Measurements from ENCODE around the gene SRSF6. TPM values are rescaled to one million over a fixed set of nuclear protein-coding genes. Genes with fewer than 3 reads are reported as not detected.

SRSF6 gene
- total RNA-seq, 1 donor from 2014 or later = 86.1 TPM

DNA sequence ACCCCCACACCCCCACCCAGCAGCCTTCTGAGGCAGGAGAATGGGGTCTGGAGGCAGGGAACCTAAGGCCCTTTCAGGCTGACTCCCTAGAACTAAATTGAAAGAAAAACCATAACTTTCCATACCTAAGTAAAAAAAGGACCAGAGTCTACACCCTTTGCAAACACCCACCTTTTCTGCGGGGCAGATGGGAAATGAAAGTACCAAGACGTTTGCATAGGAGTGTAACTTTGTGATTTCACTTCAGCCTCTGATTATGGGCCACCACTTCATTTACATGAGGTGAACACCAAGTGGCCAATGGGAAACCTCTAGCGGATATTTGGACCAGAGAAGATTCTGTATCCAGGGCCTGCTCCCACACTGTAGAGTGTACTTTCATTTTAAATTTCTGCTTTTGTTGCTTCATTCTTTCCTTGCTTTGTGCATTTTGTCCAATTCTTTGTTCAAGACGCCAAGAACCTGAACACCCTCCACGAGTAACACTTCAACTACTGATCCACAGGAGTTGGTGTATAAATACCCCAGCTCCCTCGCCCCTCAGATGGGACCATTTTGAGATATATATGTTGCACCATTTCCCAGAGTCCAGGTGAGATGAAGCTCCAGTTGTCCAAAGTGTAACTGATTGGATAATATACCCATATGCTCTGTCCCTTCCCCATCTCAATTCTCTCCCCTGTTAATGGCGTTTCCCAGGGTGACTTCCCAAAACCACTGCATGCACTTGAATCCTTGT is 18.9 kb upstream of the SRSF6 start:
- Histone ChIP-seq H3K79me2 (ENCODE audit: low read depth) (no peaks in the 10 kb centered on the region), H3K27ac (no peak overlapping the region), H4K20me1 (ENCODE audit: low read depth) (no peaks in the 10 kb centered on the region), H2AFZ (replicated peaks) (no peak overlapping the region), H3K9ac (no peak overlapping the region), H3F3A (ENCODE audit: low read depth) (no peaks in the 10 kb centered on the region), H3K4me1 (no peaks in the 10 kb centered on the region), H3K4me3 (no peak overlapping the region), H3K36me3 (no peaks in the 10 kb centered on the region), H3K4me2 (no peak overlapping the region), H3K9me3 (ENCODE audit: low read depth) (no peaks in the 10 kb centered on the region), H3K27me3 (no peaks in the 10 kb centered on the region)
- Mint-ChIP-seq H3K4me3 (no peak overlapping the region), H3K27ac (no peak overlapping the region), H3K27me3 (ENCODE audit: insufficient read depth, low read depth) (peaks cover 5% of the 10 kb centered on the region), H3K4me1 (no peaks in the 10 kb centered on the region), H3K36me3 (no peaks in the 10 kb centered on the region), H3K9me3 (no peaks in the 10 kb centered on the region)
- TF ChIP-seq, protein P1, sequence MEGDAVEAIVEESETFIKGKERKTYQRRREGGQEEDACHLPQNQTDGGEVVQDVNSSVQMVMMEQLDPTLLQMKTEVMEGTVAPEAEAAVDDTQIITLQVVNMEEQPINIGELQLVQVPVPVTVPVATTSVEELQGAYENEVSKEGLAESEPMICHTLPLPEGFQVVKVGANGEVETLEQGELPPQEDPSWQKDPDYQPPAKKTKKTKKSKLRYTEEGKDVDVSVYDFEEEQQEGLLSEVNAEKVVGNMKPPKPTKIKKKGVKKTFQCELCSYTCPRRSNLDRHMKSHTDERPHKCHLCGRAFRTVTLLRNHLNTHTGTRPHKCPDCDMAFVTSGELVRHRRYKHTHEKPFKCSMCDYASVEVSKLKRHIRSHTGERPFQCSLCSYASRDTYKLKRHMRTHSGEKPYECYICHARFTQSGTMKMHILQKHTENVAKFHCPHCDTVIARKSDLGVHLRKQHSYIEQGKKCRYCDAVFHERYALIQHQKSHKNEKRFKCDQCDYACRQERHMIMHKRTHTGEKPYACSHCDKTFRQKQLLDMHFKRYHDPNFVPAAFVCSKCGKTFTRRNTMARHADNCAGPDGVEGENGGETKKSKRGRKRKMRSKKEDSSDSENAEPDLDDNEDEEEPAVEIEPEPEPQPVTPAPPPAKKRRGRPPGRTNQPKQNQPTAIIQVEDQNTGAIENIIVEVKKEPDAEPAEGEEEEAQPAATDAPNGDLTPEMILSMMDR (IDR thresholded peaks at IDR 0.05) = no peak
- TF ChIP-seq EZH2phosphoT487 (IDR thresholded peaks at IDR 0.05) (no peak), EZH2 (IDR thresholded peaks at IDR 0.05) (no peak)
- DNase-seq (ENCODE audit: low spot score) = no peak

DNA sequence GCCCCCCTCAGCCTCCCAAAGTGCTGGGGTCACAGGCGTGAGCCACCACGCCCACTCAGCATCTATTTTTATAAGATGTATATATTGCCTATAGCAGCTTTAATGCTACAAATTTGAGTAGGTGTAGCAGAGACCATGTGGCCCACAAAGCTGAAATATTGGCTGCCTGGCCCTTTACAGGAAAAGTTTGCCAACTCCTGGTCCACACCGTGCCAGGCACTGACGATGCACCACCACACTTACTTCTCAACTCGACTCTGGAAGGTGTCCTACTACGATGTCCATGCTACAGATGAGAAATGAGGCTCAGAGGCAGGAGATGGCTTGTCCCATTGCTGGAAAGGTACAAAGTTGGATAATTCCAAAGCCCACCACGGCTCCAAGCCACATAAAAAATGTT is 17.2 kb upstream of the SRSF6 start:
- DNase-seq (ENCODE audit: low spot score) = no peak
- Mint-ChIP-seq H3K4me1 (no peaks in the 10 kb centered on the region), H3K4me3 (no peak overlapping the region), H3K9me3 (no peaks in the 10 kb centered on the region), H3K27me3 (ENCODE audit: insufficient read depth, low read depth) (peaks cover 3% of the 10 kb centered on the region), H3K36me3 (no peaks in the 10 kb centered on the region), H3K27ac (no peak overlapping the region)
- TF ChIP-seq, protein P1 (IDR thresholded peaks at IDR 0.05) = no peak
- TF ChIP-seq EZH2 (IDR thresholded peaks at IDR 0.05) = no peak
- no peak for TF ChIP-seq EZH2phosphoT487 (IDR thresholded peaks at IDR 0.05)
- Histone ChIP-seq H3K4me3 (no peak overlapping the region), H4K20me1 (ENCODE audit: low read depth) (no peaks in the 10 kb centered on the region), H3F3A (ENCODE audit: low read depth) (no peaks in the 10 kb centered on the region), H3K79me2 (ENCODE audit: low read depth) (no peaks in the 10 kb centered on the region), H3K9me3 (ENCODE audit: low read depth) (no peaks in the 10 kb centered on the region), H2AFZ (replicated peaks) (no peak overlapping the region), H3K4me1 (no peaks in the 10 kb centered on the region), H3K27me3 (no peaks in the 10 kb centered on the region), H3K36me3 (no peaks in the 10 kb centered on the region), H3K9ac (no peak overlapping the region), H3K4me2 (no peak overlapping the region), H3K27ac (no peak overlapping the region)

DNA sequence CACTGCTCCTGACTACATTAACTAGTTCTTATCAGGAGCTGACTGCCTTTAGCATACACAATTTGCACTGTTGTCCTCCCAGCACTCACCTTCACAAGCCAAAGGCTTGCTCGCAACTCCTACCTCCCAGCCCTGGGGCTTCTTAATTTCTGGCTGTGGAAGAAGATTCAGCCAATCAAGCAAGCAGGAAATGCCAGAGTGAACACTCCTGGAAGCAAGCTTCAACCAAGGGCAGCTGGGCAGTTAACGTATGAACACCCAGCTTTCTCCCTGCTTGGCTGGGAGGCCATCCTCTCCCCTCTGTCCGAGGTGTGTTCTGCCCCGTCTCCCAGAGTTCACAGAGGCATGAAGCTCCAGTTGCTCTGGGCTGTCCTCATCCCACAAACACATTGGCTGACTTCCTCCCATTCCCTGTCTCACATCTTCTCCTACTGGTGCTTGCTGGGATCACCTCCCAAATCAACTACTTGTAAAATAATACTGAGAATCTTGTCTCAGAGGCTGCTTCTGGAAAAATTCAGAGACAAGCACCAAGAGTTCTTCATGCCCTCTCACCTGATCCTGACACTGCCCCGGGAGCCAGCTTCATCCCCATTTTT is 15.3 kb upstream of the SRSF6 start:
- H3K27me3 ChIP-seq = no peaks in the 10 kb centered on the region
- H3K27me3 Mint-ChIP-seq (ENCODE audit: insufficient read depth, low read depth) = peaks cover 3% of the 10 kb centered on the region
- H3K4me3 ChIP-seq = no peak overlapping the region
- no peak overlapping the region for H3K27ac ChIP-seq
- TF ChIP-seq, protein P1 (IDR thresholded peaks at IDR 0.05) = peak; percentile 21
- TF ChIP-seq EZH2phosphoT487 (IDR thresholded peaks at IDR 0.05) (no peak), EZH2 (IDR thresholded peaks at IDR 0.05) (no peak)
- H3F3A ChIP-seq (ENCODE audit: low read depth) = no peaks in the 10 kb centered on the region
- H3K36me3 Mint-ChIP-seq = no peaks in the 10 kb centered on the region
- no peaks in the 10 kb centered on the region for H3K36me3 ChIP-seq
- H3K9me3 Mint-ChIP-seq = no peaks in the 10 kb centered on the region
- H2AFZ ChIP-seq (replicated peaks) = peak overlapping the region; percentile 82
- H3K9me3 ChIP-seq (ENCODE audit: low read depth) = no peaks in the 10 kb centered on the region
- H3K4me1 Mint-ChIP-seq = no peaks in the 10 kb centered on the region
- no peaks in the 10 kb centered on the region for H4K20me1 ChIP-seq (ENCODE audit: low read depth)
- H3K9ac ChIP-seq = no peak overlapping the region
- H3K4me3 Mint-ChIP-seq = no peak overlapping the region
- no peak overlapping the region for H3K27ac Mint-ChIP-seq
- H3K79me2 ChIP-seq (ENCODE audit: low read depth) = no peaks in the 10 kb centered on the region
- H3K4me2 ChIP-seq = no peak overlapping the region
- H3K4me1 ChIP-seq = no peaks in the 10 kb centered on the region
- no peak for DNase-seq (ENCODE audit: low spot score)
